ENCODE measurements around the gene ATP5IF1. TPM values are rescaled to one million over a fixed set of nuclear protein-coding genes. Genes with fewer than 3 reads are reported as not detected.

Gene ATP5IF1
- total and polyA plus RNA-seq, 4 experiments from 2014 or later = 111 to 743 (median 247) TPM

DNA sequence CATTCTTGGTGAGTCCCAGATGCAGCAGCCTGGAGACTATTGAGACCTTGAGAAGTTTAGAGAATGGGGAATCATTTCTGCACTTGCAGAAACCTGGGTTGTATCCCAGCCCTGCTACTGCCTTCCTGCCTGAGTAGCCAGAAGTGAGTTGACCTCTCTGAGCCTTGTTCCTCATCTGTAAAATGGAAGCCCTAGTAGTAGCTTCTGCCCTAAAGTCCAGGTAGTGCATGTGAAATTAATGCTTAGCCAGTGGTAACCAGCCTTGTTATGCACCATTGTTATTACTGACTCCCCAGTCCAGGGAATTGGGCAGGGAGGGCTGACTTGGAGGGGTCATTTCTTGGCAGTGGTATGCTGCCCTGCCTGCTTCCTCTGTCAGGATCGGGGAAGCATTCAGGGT is 29.0 kb downstream of the ATP5IF1 start:
- POLR2A ChIA-PET (ENCODE audit: partially characterized antibody) = interaction anchor here (1.5 to 14.4 kb wide), 2 partner anchors 9 to 19 kb away, joined by 5 to 179 read pairs; no protein-coding TSS in a partner anchor

DNA sequence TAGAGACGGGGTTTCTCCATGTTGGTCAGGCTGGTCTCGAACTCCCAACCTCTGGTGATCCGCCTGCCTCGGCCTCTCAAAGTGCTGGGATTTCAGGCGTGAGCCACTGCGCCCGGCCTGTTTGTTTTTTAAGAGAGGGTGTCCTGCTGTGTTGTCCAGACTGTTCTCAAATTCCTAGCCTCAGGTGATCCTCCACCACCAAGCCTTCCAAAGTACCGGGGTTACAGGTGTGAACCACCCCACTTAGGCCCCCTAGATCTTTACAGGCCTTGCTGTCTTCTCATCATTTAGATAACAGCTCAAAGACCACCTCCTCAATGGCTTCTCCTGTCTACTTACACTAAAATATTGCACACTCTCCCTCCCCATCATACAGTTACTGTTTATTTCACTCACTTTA is 29.7 kb downstream of the ATP5IF1 start:
- peaks cover 0 to 5% of the 10 kb centered on the region in 2 donors for H3K36me3 Mint-ChIP-seq
- Histone ChIP-seq H3K27ac (ENCODE audit: low read depth, low read length) (no peak overlapping the region), H3K4me1 (ENCODE audit: insufficient read depth, low read length) (peaks cover 16% of the 10 kb centered on the region), H3K27me3 (ENCODE audit: insufficient read depth, low read length) (no peaks in the 10 kb centered on the region), H3K9me3 (ENCODE audit: control insufficient read depth in 1 of 2, low read length in 2 of 2) (no peaks in the 10 kb centered on the region), H3K4me3 (ENCODE audit: low read length in 2 of 2) (no peak overlapping the region), H3K36me3 (ENCODE audit: insufficient read depth, low read length) (peaks cover 3% of the 10 kb centered on the region)
- peak overlapping the region in 2 of 7 donors; percentile 14 to 47 for H3K27ac Mint-ChIP-seq
- ChIA-PET POLR2A (ENCODE audit: partially characterized antibody) (interaction anchor here (1.5 to 14.4 kb wide), 2 partner anchors 9 to 19 kb away, joined by 5 to 179 read pairs; no protein-coding TSS in a partner anchor), CTCF (ENCODE audit: partially characterized antibody) (interaction anchor here (1.4 to 2.0 kb wide), 2 partner anchors 13 to 17 kb away, joined by 3 to 7 read pairs; no protein-coding TSS in a partner anchor)
- peaks cover 0 to 2% (median 0%) of the 10 kb centered on the region in 8 donors for H3K9me3 Mint-ChIP-seq
- DNase-seq = no peak
- no peaks in the 10 kb centered on the region for H3K27me3 Mint-ChIP-seq
- intact Hi-C loops (cut with micrococcal nuclease) = no loop called here
- no peak overlapping the region for H3K4me3 Mint-ChIP-seq
- peaks cover 15 to 30% (median 21%) of the 10 kb centered on the region in 4 donors for H3K4me1 Mint-ChIP-seq

More for the DNA sequence above, 29.0 kb downstream of the ATP5IF1 start:
- Histone ChIP-seq H3K27me3 (ENCODE audit: insufficient read depth, low read length) (no peaks in the 10 kb centered on the region), H3K9me3 (ENCODE audit: control insufficient read depth in 1 of 2, low read length in 2 of 2) (no peaks in the 10 kb centered on the region), H3K27ac (ENCODE audit: low read depth, low read length) (no peak overlapping the region), H3K36me3 (ENCODE audit: insufficient read depth, low read length) (peaks cover 3% of the 10 kb centered on the region), H3K4me1 (ENCODE audit: insufficient read depth, low read length) (peaks cover 18% of the 10 kb centered on the region), H3K4me3 (ENCODE audit: low read length in 2 of 2) (no peak overlapping the region)
- CTCF ChIA-PET (ENCODE audit: partially characterized antibody) = no interaction called here
- H3K36me3 Mint-ChIP-seq = peaks cover 0 to 4% of the 10 kb centered on the region in 2 donors
- no peak overlapping the region for H3K4me3 Mint-ChIP-seq
- intact Hi-C loops (cut with micrococcal nuclease) = no loop called here
- H3K9me3 Mint-ChIP-seq = peaks cover 0 to 2% (median 0%) of the 10 kb centered on the region in 8 donors
- peaks cover 15 to 31% (median 21%) of the 10 kb centered on the region in 4 donors for H3K4me1 Mint-ChIP-seq
- no peaks in the 10 kb centered on the region for H3K27me3 Mint-ChIP-seq
- no peak for DNase-seq
- peak overlapping the region in 1 of 7 donors; percentile 19 for H3K27ac Mint-ChIP-seq

DNA sequence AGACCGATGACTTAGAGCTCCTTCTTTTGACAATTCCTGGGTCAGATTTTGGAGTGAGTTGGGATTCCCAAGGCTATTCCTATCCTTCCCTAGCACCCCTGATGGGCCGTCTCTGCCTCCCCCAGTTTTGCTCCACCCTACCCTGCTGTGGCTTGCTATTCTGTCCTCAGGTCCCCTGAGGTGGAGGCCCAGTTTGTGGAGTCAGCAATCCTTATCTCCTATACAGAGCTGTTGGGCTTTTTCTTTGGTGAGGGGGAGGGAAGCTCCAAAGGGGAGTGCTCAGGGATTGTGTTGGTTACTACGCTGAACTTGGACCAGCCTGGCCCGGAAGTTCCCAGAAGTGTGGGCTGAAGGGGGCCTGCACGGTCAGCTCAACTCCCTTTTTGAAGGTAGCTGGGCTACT is 31.0 kb downstream of the ATP5IF1 start:
- Mint-ChIP-seq H3K4me3 (no peak overlapping the region), H3K4me1 (peaks cover 5 to 20% (median 12%) of the 10 kb centered on the region in 4 donors), H3K27me3 (no peaks in the 10 kb centered on the region), H3K9me3 (peaks cover 0 to 2% (median 0%) of the 10 kb centered on the region in 8 donors), H3K27ac (peak overlapping the region in 1 of 7 donors; percentile 84), H3K36me3 (peaks cover 3 to 12% of the 10 kb centered on the region in 2 donors)
- Histone ChIP-seq H3K27me3 (ENCODE audit: insufficient read depth, low read length) (no peaks in the 10 kb centered on the region), H3K4me1 (ENCODE audit: insufficient read depth, low read length) (peaks cover 4% of the 10 kb centered on the region), H3K4me3 (ENCODE audit: low read length in 2 of 2) (no peak overlapping the region), H3K9me3 (ENCODE audit: control insufficient read depth in 1 of 2, low read length in 2 of 2) (no peaks in the 10 kb centered on the region), H3K36me3 (ENCODE audit: insufficient read depth, low read length) (peaks cover 7% of the 10 kb centered on the region), H3K27ac (ENCODE audit: low read depth, low read length) (no peak overlapping the region)
- ChIA-PET CTCF (ENCODE audit: partially characterized antibody) (interaction anchor here (1.4 to 2.0 kb wide), 2 partner anchors 15 to 18 kb away, joined by 3 to 7 read pairs; no protein-coding TSS in a partner anchor), POLR2A (ENCODE audit: partially characterized antibody) (interaction anchor here (0.8 to 14.4 kb wide), 3 partner anchors 11 to 35 kb away, joined by 3 to 179 read pairs (median 3); no protein-coding TSS in a partner anchor)
- no peak for DNase-seq
- intact Hi-C loops (cut with micrococcal nuclease) = no loop called here

DNA sequence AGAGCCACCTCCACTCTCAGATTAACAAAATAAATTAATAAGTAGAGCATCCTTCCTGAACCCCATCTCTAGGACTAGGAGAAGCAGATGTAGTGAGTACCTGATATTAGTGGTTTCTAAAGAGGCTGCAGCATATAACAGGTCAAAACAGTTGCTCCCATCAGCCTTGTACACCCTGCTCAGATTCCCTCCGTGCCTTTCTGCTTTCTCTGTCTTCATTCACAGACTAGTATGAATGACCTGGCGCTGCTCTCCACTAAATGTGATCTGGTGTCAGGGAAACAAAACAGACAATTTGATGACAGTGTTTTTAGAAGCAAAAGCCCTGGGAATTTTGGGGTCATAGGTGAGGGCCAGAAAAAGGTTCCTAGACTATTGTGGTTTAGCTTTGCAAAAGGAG is 31.7 kb downstream of the ATP5IF1 start:
- no peaks in the 10 kb centered on the region for H3K4me1 ChIP-seq (ENCODE audit: insufficient read depth, low read length)
- H3K27ac ChIP-seq (ENCODE audit: low read depth, low read length) = no peak overlapping the region
- H3K9me3 ChIP-seq (ENCODE audit: control insufficient read depth in 1 of 2, low read length in 2 of 2) = no peaks in the 10 kb centered on the region
- Mint-ChIP-seq H3K9me3 (peaks cover 0 to 2% (median 0%) of the 10 kb centered on the region in 8 donors), H3K27me3 (no peaks in the 10 kb centered on the region), H3K36me3 (peaks cover 3 to 12% of the 10 kb centered on the region in 2 donors), H3K4me1 (peaks cover 5 to 20% (median 12%) of the 10 kb centered on the region in 4 donors), H3K4me3 (peak overlapping the region in 1 of 8 donors; percentile 66), H3K27ac (peak overlapping the region in 4 of 7 donors; percentile 2 to 28 (median 14))
- H3K27me3 ChIP-seq (ENCODE audit: insufficient read depth, low read length) = no peaks in the 10 kb centered on the region
- ChIA-PET CTCF (ENCODE audit: partially characterized antibody) (interaction anchor here (2.0 kb wide), 1 partner anchor 19 kb away, joined by 7 read pairs; no protein-coding TSS in a partner anchor), POLR2A (ENCODE audit: partially characterized antibody) (no interaction called here)
- no peak overlapping the region for H3K4me3 ChIP-seq (ENCODE audit: low read length in 2 of 2)
- intact Hi-C loops (cut with micrococcal nuclease) = no loop called here
- DNase-seq = no peak
- H3K36me3 ChIP-seq (ENCODE audit: insufficient read depth, low read length) = peaks cover 10% of the 10 kb centered on the region

DNA sequence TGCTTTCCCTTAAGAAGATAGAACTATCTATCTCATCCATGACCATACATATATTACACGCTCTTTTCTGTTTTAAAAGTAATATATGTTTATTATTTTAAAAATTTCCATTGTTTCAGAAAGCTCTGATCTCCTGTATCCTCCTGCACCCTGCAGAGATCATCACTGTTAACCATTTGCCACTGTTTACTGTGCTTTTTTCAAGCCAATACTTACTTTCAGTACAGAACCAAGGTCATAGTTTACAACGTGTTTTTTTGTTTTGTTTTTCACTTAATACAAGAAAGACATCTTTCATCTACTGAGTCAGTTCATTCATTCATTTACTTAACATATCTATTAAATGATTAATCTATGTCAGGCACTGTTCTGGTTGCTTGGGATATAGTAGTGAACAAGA is 33.6 kb downstream of the ATP5IF1 start:
- H3K36me3 ChIP-seq (ENCODE audit: insufficient read depth, low read length) = peaks cover 19% of the 10 kb centered on the region
- intact Hi-C loops (cut with micrococcal nuclease) = no loop called here
- Mint-ChIP-seq H3K4me3 (no peak overlapping the region), H3K27ac (peak overlapping the region in 3 of 7 donors; percentile 13 to 76 (median 24)), H3K4me1 (peaks cover 2 to 17% (median 8%) of the 10 kb centered on the region in 4 donors), H3K27me3 (no peaks in the 10 kb centered on the region), H3K36me3 (peaks cover 10 to 23% of the 10 kb centered on the region in 2 donors), H3K9me3 (peaks cover 0 to 2% (median 0%) of the 10 kb centered on the region in 8 donors)
- no peak for DNase-seq
- CTCF ChIA-PET (ENCODE audit: partially characterized antibody) = interaction anchor here (0.7 to 1.6 kb wide), 3 partner anchors 10 to 715 kb away, joined by 3 to 5 read pairs (median 3); no protein-coding TSS in a partner anchor
- no peak overlapping the region for H3K27ac ChIP-seq (ENCODE audit: low read depth, low read length)
- no peaks in the 10 kb centered on the region for H3K9me3 ChIP-seq (ENCODE audit: control insufficient read depth in 1 of 2, low read length in 2 of 2)
- no peaks in the 10 kb centered on the region for H3K27me3 ChIP-seq (ENCODE audit: insufficient read depth, low read length)
- no peaks in the 10 kb centered on the region for H3K4me1 ChIP-seq (ENCODE audit: insufficient read depth, low read length)
- no peak overlapping the region for H3K4me3 ChIP-seq (ENCODE audit: low read length in 2 of 2)
- POLR2A ChIA-PET (ENCODE audit: partially characterized antibody) = interaction anchor here (0.6 to 1.5 kb wide), 2 partner anchors 8 to 10 kb away, joined by 3 read pairs; partner anchors contain the start of gene SESN2

DNA sequence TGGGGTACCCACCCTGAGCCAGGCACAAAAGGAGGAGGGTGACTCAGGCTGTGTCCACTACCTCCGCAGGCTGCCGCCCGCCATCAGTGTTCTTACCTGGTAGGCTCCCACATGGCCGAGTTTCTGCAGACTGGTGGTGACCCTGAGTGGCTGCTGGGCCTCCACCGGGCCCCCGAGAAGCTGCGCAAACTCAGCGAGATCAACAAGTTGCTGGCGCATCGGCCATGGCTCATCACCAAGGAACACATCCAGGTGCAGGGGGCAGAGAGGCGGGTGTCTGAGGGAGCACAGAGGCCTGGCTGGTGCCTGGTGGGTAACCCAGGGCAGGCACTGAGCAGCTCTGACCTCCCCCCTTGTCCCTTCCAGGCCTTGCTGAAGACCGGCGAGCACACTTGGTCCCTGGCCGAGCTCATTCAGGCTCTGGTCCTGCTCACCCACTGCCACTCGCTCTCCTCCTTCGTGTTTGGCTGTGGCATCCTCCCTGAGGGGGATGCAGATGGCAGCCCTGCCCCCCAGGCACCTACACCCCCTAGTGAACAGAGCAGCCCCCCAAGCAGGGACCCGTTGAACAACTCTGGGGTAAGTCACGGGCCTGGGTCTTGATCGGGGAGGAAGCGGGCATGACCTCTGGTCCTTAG is 36.4 kb downstream of the ATP5IF1 start:
- no peaks in the 10 kb centered on the region for H3K4me1 ChIP-seq (ENCODE audit: insufficient read depth, low read length)
- CTCF ChIA-PET (ENCODE audit: partially characterized antibody) = interaction anchor here (1.7 to 1.9 kb wide), 2 partner anchors 23 to 24 kb away, joined by 5 read pairs; no protein-coding TSS in a partner anchor
- no peaks in the 10 kb centered on the region for H3K9me3 Mint-ChIP-seq
- H3K36me3 ChIP-seq (ENCODE audit: insufficient read depth, low read length) = peaks cover 23% of the 10 kb centered on the region
- no peak for DNase-seq
- H3K9me3 ChIP-seq (ENCODE audit: control insufficient read depth in 1 of 2, low read length in 2 of 2) = no peaks in the 10 kb centered on the region
- intact Hi-C loops (cut with micrococcal nuclease) = no loop called here
- no peaks in the 10 kb centered on the region for H3K27me3 Mint-ChIP-seq
- no peak overlapping the region for H3K27ac ChIP-seq (ENCODE audit: low read depth, low read length)
- H3K4me3 Mint-ChIP-seq = no peak overlapping the region
- H3K4me3 ChIP-seq (ENCODE audit: low read length in 2 of 2) = no peak overlapping the region
- no peak overlapping the region for H3K27ac Mint-ChIP-seq
- POLR2A ChIA-PET (ENCODE audit: partially characterized antibody) = no interaction called here
- peaks cover 16 to 32% of the 10 kb centered on the region in 2 donors for H3K36me3 Mint-ChIP-seq
- H3K4me1 Mint-ChIP-seq = peaks cover 0 to 7% (median 3%) of the 10 kb centered on the region in 4 donors
- H3K27me3 ChIP-seq (ENCODE audit: insufficient read depth, low read length) = no peaks in the 10 kb centered on the region

All from CD4-positive, alpha-beta memory T cell (primary cell).